GM21360 (cell line): Measurements from ENCODE around the gene UTP11.
"Not testable (repeated sequence)": the region's sequence is repeated elsewhere in the genome, so short reads cannot be mapped to it uniquely, and the experiment has no call there.

ENCODE experiments used
- ATAC-seq: cut with Tn5 transposase; IDR thresholded peaks from one replicate; pipeline ENCODE4 v1.9.1; 2021; ENCODE audit warnings: mild to moderate bottlenecking, moderate library complexity; ENCODE audit not compliant: unreplicated experiment

Gene UTP11

DNA sequence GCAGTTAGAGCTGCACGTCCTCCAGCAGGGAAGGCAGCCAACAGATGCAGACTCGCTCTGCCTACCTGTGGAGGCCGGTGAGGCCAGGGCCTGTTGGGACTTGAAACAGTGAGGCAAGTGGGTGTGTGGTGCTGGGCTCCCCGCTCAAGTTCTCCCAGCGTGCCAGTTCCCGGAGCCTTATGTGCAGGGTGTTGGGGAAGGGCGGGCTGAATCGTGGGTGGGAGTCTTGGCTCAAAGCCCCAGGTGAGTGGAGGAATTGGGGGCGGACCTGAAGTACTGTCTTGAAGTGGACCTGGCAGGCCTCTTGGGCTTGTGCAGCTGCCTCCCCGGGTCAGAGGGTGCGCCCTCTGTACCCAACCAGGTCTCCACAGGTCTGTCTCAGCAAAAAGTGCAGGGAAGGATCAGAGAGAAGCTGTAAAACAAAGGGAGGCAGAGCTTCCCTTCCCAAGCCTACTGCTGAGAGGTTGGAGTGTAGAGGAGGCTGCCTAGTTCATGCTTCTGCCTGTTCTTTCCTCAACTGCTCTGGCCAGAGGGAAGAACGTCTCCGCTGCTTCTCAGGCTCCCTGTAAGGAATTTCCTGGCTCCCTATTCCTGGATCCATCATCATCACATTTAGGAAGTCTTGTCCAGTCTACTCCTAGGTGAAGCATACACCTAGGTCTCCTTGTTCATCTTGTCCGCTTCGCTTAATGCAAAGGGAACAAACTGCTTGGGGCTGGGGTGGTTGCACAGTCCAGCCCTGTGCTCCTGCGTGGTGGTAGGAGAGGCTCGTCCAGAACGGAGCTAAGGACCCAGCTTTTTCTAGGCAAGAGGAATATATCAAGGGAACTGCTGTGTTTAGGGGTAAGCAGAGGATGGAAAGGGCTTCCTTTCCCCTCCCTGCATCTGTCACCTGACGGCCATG, 14.9 kb downstream of the UTP11 start:
- peak; percentile 4 for ATAC-seq

DNA sequence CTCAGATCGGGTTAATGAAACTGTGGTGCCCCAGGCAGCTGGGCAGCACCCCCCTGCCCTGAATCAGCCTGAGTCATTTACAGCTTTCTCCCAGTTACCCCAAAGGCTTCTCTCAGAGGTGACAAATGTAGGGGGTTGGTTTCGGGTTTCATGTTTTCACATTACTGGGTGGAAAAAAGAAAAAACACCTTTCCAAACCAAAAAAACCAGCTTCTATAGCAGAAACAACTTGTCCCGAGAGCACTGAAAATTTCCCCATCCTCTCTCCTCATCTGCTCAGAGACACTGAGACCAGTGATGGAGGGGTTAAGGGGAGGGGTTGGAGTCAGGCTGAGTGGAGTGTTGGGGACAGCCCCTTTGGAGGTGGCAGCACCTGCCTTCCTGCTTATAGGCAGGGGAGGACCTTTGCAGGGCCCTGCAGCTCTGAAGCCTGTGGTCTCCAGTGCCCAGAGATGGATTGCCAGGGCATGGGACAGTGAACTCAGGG, 15.6 kb downstream of the UTP11 start:
- ATAC-seq = peak; percentile 63

DNA sequence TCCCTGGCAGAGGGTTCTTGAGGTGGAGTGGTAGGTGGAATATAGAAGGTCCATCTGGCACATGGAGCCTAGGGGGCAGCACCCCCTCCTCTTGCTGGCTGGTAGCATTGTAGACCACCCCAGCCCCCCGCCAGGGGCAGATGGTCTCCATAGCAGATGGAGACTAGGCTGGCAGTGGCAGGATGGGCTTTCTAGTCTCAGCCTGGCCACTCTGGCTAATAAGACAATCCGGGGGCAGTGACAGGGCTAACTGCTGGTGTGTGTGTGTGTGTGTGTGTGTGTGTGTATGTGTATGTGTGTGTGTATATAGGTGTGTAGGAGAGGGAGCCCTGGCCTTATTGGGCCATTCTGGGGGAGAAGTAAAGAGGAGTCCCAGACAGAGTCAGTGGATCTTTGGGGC, 16.1 kb downstream of the UTP11 start:
- no peak for ATAC-seq

DNA sequence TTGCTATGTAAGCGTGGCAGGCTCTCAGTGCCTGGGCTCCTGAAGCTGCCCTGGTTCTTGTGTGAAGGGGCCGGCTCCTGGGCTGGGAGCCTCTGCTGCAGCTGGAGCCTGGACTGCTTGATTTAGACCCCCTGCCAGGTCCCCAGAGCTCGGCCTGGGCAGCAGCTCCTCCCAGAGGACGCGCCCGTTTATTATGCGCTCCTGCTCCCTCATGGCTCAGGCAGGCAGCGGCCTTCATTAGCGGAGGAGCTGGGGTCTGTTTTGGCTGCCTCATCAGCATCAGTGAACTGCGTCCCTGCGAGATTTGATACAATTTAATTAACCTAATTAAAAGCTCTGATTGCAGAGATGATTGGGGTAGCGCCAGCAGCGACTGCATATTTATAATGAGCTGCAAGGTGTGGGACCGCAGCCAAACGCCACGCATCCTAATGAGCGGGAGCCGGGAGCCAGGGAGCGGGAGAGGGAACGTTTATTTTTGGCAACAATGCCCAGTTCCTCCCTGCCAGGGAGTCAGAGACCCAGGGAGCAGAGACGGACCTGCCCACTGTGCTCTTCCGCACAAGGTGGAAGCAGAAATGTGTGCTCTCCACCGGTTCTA, 16.6 kb downstream of the UTP11 start:
- ATAC-seq = no peak

- ATAC-seq = peak; percentile 30
Observed at GRCh38 chr1:38029685-38030511, 17.4 kb downstream of the UTP11 start.

DNA sequence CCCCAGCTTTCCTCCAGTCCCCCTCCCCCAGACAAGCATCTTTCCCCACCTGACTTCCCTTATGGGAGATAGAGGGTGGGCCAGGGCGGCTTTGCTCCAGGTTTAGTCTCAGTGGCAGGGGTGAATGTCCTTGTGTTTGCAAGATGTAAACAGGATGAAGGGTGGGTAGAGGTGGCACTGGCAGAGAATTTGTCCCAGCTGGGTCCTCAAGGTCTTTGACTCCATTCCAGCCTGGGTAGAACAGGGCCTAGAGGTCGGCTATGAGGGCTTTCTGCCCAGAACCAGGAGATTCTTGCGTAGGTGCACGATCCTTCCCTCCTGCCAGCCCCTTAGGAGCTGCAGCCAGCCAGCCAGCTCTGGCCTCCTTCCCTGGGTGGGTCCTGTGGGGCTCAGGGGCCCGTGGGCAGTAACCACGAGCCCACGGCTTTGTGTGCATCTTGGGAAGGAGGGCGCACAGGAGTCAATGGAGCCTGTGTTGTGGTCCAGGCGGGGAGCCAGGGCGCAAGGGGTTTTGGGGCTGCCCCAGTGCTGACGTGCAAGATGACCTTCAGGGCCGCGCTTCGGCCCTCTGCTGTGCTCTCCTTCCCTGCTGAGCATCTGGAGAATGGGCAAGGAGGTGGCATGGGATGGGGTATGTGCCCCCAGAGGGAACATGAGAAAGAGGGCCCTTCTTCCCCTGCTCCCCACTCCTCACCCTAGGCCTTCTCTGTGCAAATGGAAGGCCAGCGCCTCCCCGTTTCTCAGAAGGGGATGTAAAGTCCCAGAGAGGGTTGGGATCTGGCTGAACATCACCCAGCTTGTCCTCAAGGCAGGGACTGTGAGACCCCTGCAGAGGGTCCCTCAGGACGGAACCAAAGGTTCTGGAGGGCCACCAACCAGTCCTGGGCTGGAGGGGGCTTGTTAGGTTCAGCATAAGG, 18.3 kb downstream of the UTP11 start:
- no peak for ATAC-seq

GRCh38 chr1:38031513-38031866, 19.0 kb downstream of the UTP11 start:
- no peak for ATAC-seq

DNA sequence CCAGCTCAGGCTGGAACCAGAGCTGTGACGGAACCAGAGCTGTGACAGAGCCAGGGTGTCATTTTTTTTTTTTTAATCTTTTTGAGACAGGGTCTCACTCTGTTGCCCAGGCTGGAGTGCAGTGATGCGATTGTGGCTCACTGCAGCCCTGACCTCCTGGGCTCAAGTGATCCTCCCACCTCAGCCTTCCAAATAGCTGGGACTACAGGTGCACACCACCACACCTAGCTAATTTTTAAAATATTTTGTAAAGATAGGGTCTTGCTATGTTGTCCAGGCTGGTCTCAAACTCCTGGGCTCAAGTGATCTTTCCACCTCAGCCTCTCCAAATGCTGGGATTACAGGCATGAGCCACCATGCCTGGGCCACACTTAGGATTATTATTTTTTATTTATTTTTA, 20.5 kb downstream of the UTP11 start:
- ATAC-seq = not testable (repeated sequence)

DNA sequence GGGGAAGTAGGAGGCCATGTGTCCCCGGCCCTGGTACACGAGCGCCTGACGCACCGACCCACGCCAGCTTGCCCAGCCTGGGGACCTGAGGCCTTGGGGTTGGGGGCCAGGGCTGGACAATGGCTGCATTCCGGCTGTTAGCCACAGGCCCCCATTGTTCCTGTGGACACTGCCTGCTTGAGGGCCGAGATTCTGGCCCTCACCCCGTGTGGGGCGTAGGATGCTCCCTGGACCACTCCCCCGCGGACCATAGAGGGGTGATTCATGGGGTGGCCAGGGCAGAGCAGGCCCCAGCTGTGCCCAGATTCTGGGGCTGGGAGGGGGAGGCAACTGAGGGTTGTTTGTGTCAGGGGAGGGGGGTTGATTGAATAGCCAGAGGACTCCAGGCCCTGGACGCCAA, 22.3 kb downstream of the UTP11 start:
- no peak for ATAC-seq

GRCh38 chr1:38037221-38037939, 24.8 kb downstream of the UTP11 start:
- no peak for ATAC-seq

GRCh38 chr1:38038861-38039260, 26.3 kb downstream of the UTP11 start:
- no peak for ATAC-seq

DNA sequence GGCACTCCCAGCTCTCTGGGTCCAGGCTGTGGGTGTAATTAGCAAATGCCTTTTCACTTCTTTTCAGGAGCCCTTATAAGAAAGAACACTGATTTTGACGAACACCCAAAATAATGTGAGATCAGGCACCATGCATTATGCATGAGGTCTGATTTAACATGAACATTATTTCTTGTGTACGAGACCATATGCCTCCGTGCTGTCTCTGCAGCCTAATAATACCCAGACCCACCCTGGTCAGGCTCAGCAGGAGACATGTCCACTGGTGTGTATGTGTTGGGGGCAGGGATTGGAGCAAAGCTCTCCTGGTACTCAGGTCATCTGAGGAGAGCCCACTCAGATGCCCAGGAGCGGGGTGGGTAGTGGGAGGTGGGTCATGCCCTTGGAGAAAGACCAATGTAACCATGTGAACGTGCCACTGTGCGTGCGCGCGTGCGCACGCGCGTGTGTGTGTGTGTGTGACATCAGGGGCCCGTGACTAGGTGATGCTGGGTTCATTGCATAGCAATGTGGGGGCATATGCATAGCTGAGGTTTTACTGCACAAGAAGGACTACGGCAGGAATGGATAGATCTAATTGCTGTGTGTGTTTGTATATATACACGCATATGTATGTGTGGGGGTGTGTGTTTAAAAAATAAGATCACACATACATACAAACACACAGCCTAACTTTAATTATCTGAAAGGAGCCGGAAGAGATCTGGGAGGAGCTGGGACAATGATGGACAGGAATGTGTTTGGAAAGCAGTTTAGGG, 27.0 kb downstream of the UTP11 start:
- no peak for ATAC-seq

- no peak for ATAC-seq
Observed at GRCh38 chr1:38041936-38042834, 29.7 kb downstream of the UTP11 start.

GRCh38 chr1:38043036-38043747, 30.7 kb downstream of the UTP11 start:
- no peak for ATAC-seq

DNA sequence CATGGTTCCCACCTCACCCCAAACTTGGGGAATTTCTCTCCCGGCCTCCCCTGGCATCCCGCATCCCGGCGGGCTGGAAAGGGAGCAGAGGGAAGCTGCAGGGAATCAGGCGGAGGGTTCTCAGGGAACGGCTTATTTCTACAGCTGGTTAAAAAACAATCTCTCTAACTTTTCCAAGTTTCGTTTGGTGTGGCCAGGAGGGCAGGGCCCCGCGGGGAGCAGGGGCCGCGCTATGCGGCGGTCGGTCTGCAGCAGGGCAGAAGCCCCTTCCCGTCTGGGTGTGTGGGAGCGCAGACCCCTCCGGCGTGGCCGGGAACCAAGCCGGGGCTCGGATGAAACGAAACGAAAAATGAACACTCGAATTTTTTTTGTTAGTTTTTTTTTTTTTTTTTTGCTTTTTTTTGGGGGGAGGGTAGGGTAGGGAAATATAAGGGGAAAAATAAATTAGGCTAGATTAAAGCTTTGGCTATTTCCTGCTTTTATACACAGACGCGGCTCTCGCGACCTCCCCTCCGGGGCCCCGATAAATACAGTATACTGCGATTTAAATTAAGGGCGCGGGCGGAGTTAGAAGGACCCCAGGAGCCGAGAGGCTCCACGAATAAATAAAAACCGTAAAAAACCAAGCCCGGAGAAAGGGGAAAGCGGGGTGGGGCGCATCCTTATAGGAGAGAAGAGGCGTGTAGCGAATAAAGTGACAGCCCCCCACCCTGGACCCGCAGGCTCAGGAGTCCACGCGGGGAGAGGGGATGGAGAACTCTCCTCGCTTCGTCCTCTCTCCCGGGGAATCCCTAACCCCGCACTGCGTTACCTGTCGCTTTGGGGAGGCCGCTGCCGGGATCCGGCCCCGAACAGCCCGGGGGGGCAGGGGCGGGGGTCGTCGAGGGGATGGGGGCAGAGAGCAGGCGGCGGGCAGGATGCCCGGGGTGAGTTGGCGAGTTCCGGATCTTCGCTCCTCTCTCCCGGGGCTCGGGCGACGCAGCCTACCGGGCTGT, 32.0 kb downstream of the UTP11 start:
- no peak for ATAC-seq
